ENCODE data around the gene NFATC2. TPM values are rescaled to one million over a fixed set of nuclear protein-coding genes. Genes with fewer than 3 reads are reported as not detected.

The NFATC2 gene
- polyA plus RNA-seq, 1 of the 3 experiments (the other 2 are of a cell fraction) = 0.36 TPM

GRCh38 chr20:51584116-51584515 is 41.6 kb upstream of the NFATC2 start:
- TF ChIP-seq NFIC (IDR thresholded peaks at IDR 0.05; ENCODE audit: borderline replicate concordance) (no peak), SMC3 (IDR thresholded peaks at IDR 0.05; ENCODE audit: low read depth, low read length) (no peak)
- Histone ChIP-seq H3K27me3 (ENCODE audit: insufficient read depth) (no peaks in the 10 kb centered on the region), H3K9ac (no peak overlapping the region), H3K4me1 (ENCODE audit: control insufficient read depth in 1 of 2, insufficient read depth in 2 of 2, low read depth in 1 of 2, low read length in 1 of 2) (peaks cover 0 to 3% of the 10 kb centered on the region in 2 experiments; a peak in 1 of 4 replicates), H3F3A (replicated peaks; ENCODE audit: insufficient read depth) (peaks cover 16% of the 10 kb centered on the region), H4K20me1 (ENCODE audit: insufficient read depth) (no peaks in the 10 kb centered on the region), H3K9me2 (no peaks in the 10 kb centered on the region), H2AFZ (ENCODE audit: low read depth) (no peak overlapping the region), H3K79me2 (ENCODE audit: insufficient read depth) (no peaks in the 10 kb centered on the region), H3K9me3 (no peaks in the 10 kb centered on the region), H3K36me3 (replicated peaks in 1 of 2; ENCODE audit: control insufficient read depth in 1 of 2, insufficient read depth in 2 of 2, low read length in 1 of 2) (no peaks in the 10 kb centered on the region), H3K4me3 (ENCODE audit: low read depth in 2 of 2, low read length in 1 of 2) (no peak overlapping the region), H3K4me2 (no peak overlapping the region), H3K27ac (ENCODE audit: low read depth in 2 of 2, low read length in 1 of 2) (no peak overlapping the region)
- ChIA-PET POLR2A (no interaction called here), CTCF (interaction anchor here (1.1 to 3.1 kb wide), 3 partner anchors 11 to 596 kb away, joined by 4 to 9 read pairs (median 6); no protein-coding TSS in a partner anchor)
- 94% methylated on average over 8 of the region's 8 CpGs for WGBS (ENCODE audit: low lambda C conversion rate)
- DNase-seq = no peak

- no peaks in the 10 kb centered on the region for H3K36me3 ChIP-seq (replicated peaks in 1 of 2; ENCODE audit: control insufficient read depth in 1 of 2, insufficient read depth in 2 of 2, low read length in 1 of 2)
- H3K9me3 ChIP-seq = no peaks in the 10 kb centered on the region
- H3K4me3 ChIP-seq (ENCODE audit: low read depth in 2 of 2, low read length in 1 of 2) = no peak overlapping the region
- no peak overlapping the region for H3K27ac ChIP-seq (ENCODE audit: low read depth in 2 of 2, low read length in 1 of 2)
- DNase-seq = no peak
- CTCF ChIA-PET = interaction anchor here (1.1 to 2.2 kb wide), 2 partner anchors 12 to 596 kb away, joined by 4 to 6 read pairs; no protein-coding TSS in a partner anchor
- no peak overlapping the region for H3K9ac ChIP-seq
- POLR2A ChIA-PET = no interaction called here
- H3F3A ChIP-seq (replicated peaks; ENCODE audit: insufficient read depth) = peaks cover 16% of the 10 kb centered on the region
- H3K4me2 ChIP-seq = no peak overlapping the region
- H2AFZ ChIP-seq (ENCODE audit: low read depth) = no peak overlapping the region
- H4K20me1 ChIP-seq (ENCODE audit: insufficient read depth) = no peaks in the 10 kb centered on the region
- H3K4me1 ChIP-seq (ENCODE audit: control insufficient read depth in 1 of 2, insufficient read depth in 2 of 2, low read depth in 1 of 2, low read length in 1 of 2) = peaks cover 0 to 3% of the 10 kb centered on the region in 2 experiments; a peak in 1 of 4 replicates
- no peaks in the 10 kb centered on the region for H3K9me2 ChIP-seq
- H3K27me3 ChIP-seq (ENCODE audit: insufficient read depth) = no peaks in the 10 kb centered on the region
- H3K79me2 ChIP-seq (ENCODE audit: insufficient read depth) = no peaks in the 10 kb centered on the region
- TF ChIP-seq REST (IDR thresholded peaks at IDR 0.05; ENCODE audit: low read depth, low read length) = no peak
- no peak for TF ChIP-seq RCOR1 (IDR thresholded peaks at IDR 0.05; ENCODE audit: low read length)
- TF ChIP-seq TEAD4 (IDR thresholded peaks at IDR 0.05; ENCODE audit: borderline replicate concordance, insufficient read depth) = no peak
- no peak for TF ChIP-seq NFIC (IDR thresholded peaks at IDR 0.05; ENCODE audit: borderline replicate concordance)
- TF ChIP-seq RFX5 (IDR thresholded peaks at IDR 0.05; ENCODE audit: low read length) = no peak
- no peak for TF ChIP-seq TCF12 (IDR thresholded peaks at IDR 0.05)
- no peak for TF ChIP-seq NRF1 (IDR thresholded peaks at IDR 0.05; ENCODE audit: low read depth, low read length)
- 89% methylated on average over 14 of the region's 14 CpGs for WGBS (ENCODE audit: low lambda C conversion rate)
These were observed 41.0 kb upstream of the NFATC2 start for GRCh38 chr20:51583499-51583898.

- Histone ChIP-seq H2AFZ (ENCODE audit: low read depth) (no peak overlapping the region), H3K36me3 (replicated peaks in 1 of 2; ENCODE audit: control insufficient read depth in 1 of 2, insufficient read depth in 2 of 2, low read length in 1 of 2) (no peaks in the 10 kb centered on the region), H3K9me3 (no peaks in the 10 kb centered on the region), H3K9ac (no peak overlapping the region), H3K4me1 (ENCODE audit: control insufficient read depth in 1 of 2, insufficient read depth in 2 of 2, low read depth in 1 of 2, low read length in 1 of 2) (peaks cover 0 to 3% of the 10 kb centered on the region in 2 experiments; a peak in 1 of 4 replicates), H3F3A (replicated peaks; ENCODE audit: insufficient read depth) (peaks cover 14% of the 10 kb centered on the region), H3K27ac (ENCODE audit: low read depth in 2 of 2, low read length in 1 of 2) (no peak overlapping the region), H3K4me3 (ENCODE audit: low read depth in 2 of 2, low read length in 1 of 2) (no peak overlapping the region), H3K9me2 (no peaks in the 10 kb centered on the region), H3K27me3 (ENCODE audit: insufficient read depth) (no peaks in the 10 kb centered on the region), H4K20me1 (ENCODE audit: insufficient read depth) (no peaks in the 10 kb centered on the region), H3K4me2 (no peak overlapping the region), H3K79me2 (ENCODE audit: insufficient read depth) (no peaks in the 10 kb centered on the region)
- ChIA-PET CTCF (interaction anchor here (2.2 kb wide), 1 partner anchor 12 kb away, joined by 6 read pairs; no protein-coding TSS in a partner anchor), POLR2A (no interaction called here)
- DNase-seq = no peak
- 86% methylated on average over 13 of the region's 13 CpGs for WGBS (ENCODE audit: low lambda C conversion rate)
- TF ChIP-seq USF1 (IDR thresholded peaks at IDR 0.05; ENCODE audit: borderline replicate concordance, low read depth) (no peak), MAX (IDR thresholded peaks at IDR 0.05; ENCODE audit: low read depth) (no peak), RFX5 (IDR thresholded peaks at IDR 0.05; ENCODE audit: low read length) (no peak), SMC3 (IDR thresholded peaks at IDR 0.05; ENCODE audit: low read depth, low read length) (no peak), EZH2phosphoT487 (IDR thresholded peaks at IDR 0.05; ENCODE audit: borderline replicate concordance, low read depth) (no peak), JUND (IDR thresholded peaks at IDR 0.05) (no peak), IRF3 (IDR thresholded peaks at IDR 0.05; ENCODE audit: low read depth, low read length) (no peak), GATA2 (CRISPR knock-in tag; IDR thresholded peaks at IDR 0.05) (no peak), PBX3 (IDR thresholded peaks at IDR 0.05) (no peak), ELF1 (IDR thresholded peaks at IDR 0.05) (no peak), NFIC (IDR thresholded peaks at IDR 0.05; ENCODE audit: borderline replicate concordance) (no peak)
These were observed 40.6 kb upstream of the NFATC2 start for GRCh38 chr20:51583073-51583472.
